GM12878 (cell line): ENCODE measurements around the gene TRAPPC3.

ENCODE experiments used
- CBX3 ChIP-seq: fragments of 200-600 bp; sonication (generic); IDR thresholded peaks from 2 replicates; pipeline ENCODE4 v1.6.1; 2016; ENCODE audit warnings: low read depth, borderline replicate concordance
- CHD1 ChIP-seq: IDR thresholded peaks from 2 replicates; pipeline ENCODE4 v1.6.1; 2012; ENCODE audit warnings: low read depth, low read length, improper control_type of control experiment
- CHD2 ChIP-seq: IDR thresholded peaks from 2 replicates; pipeline ENCODE4 v1.6.1; 2011; ENCODE audit warnings: low read depth, low read length, improper control_type of control experiment, borderline replicate concordance
- CTCF ChIP-seq, 3 experiments: IDR thresholded peaks in 2 of 3; conservative IDR thresholded peaks in 1 of 3; 2 replicates each; pipeline ENCODE4 v1.5.1; 2011; ENCODE audit warnings: low read depth in 3 of 3, low read length in 3 of 3, mild to moderate bottlenecking in 3 of 3, control low read depth in 2 of 3, moderate library complexity in 2 of 3, inconsistent platforms in 1 of 3, mixed read lengths in 1 of 3; ENCODE audit not compliant: control insufficient read depth in 2 of 3, insufficient read depth in 1 of 3; ENCODE audit errors: extremely low read depth in 1 of 3
- HDGF ChIP-seq: fragments of 450-650 bp; IDR thresholded peaks from 2 replicates; pipeline ENCODE4 v1.6.1; 2016; ENCODE audit warnings: antibody characterized with exemption
- NR2C1 ChIP-seq: fragments of 450-650 bp; IDR thresholded peaks from 2 replicates; pipeline ENCODE4 v1.6.1; 2017; ENCODE audit warnings: antibody characterized with exemption, mild to moderate bottlenecking, moderate library complexity
- POLR2A ChIP-seq: IDR thresholded peaks from 2 replicates; pipeline ENCODE4 v1.6.1; 2011; ENCODE audit warnings: low read depth, mild to moderate bottlenecking, low read length
- POLR2AphosphoS5 ChIP-seq: IDR thresholded peaks from 2 replicates; pipeline ENCODE4 v1.6.1; 2011; ENCODE audit warnings: mild to moderate bottlenecking, low read length, inconsistent platforms
- RBBP5 ChIP-seq: fragments of 200-600 bp; sonication (generic); conservative IDR thresholded peaks from 2 replicates; pipeline ENCODE4 v1.6.1; 2016
- SIN3A ChIP-seq: IDR thresholded peaks from 2 replicates; pipeline ENCODE4 v1.6.1; 2012; ENCODE audit warnings: low read depth, low read length, improper control_type of control experiment
- SP1 ChIP-seq: IDR thresholded peaks from one replicate; pipeline ENCODE4 v1.6.1; 2011; ENCODE audit warnings: low read depth, low read length
- TCF12 ChIP-seq: IDR thresholded peaks from 2 replicates; pipeline ENCODE4 v1.6.1; 2011; ENCODE audit warnings: low read depth, mild to moderate bottlenecking, low read length
- TCF3 ChIP-seq: IDR thresholded peaks from 2 replicates; pipeline ENCODE4 v1.6.1; 2012; ENCODE audit warnings: low read depth, mild to moderate bottlenecking, low read length, borderline replicate concordance; ENCODE audit not compliant: insufficient read depth

GRCh38 chr1:36165145-36165544, 15.9 kb upstream of the TRAPPC3 start:
- TF ChIP-seq SP1 (no peak), CHD1 (no peak), TCF12 (no peak), RBBP5 (no peak), CTCF (IDR thresholded peaks at IDR 0.05 in 2 of 3, conservative IDR thresholded peaks at IDR 0.05 in 1 of 3; ENCODE audit: control insufficient read depth in 2 of 3, extremely low read depth in 1 of 3, insufficient read depth in 1 of 3, low read depth in 3 of 3, low read length in 3 of 3) (no peak), TCF3 (no peak), SIN3A (no peak), CBX3 (no peak), POLR2AphosphoS5 (no peak), HDGF (no peak), CHD2 (no peak), NR2C1 (no peak), POLR2A (no peak)
